H9 (cell line): ENCODE measurements around the gene ZNF586. TPM values are rescaled to one million over a fixed set of nuclear protein-coding genes. Genes with fewer than 3 reads are reported as not detected.
"Not testable (repeated sequence)": the region's sequence is repeated elsewhere in the genome, so short reads cannot be mapped to it uniquely, and the experiment has no call there.

Source experiments
- DNase-seq: peaks from one replicate; pipeline ENCODE4 v3.0.0-alpha.2; 2017
- H2AFZ ChIP-seq: one replicate; pipeline ENCODE4 v1.6.1; 2013; ENCODE audit warnings: mild to moderate bottlenecking, low read length, control low read depth, moderate library complexity
- H2AK5ac ChIP-seq: 2 replicates; pipeline ENCODE4 v1.6.1; 2013; ENCODE audit warnings: low read length, control low read depth, mixed read lengths; ENCODE audit not compliant: insufficient read length
- H2BK120ac ChIP-seq: one replicate; pipeline ENCODE4 v1.6.1; 2013; ENCODE audit warnings: low read depth, mild to moderate bottlenecking, low read length, control low read depth, inconsistent platforms; ENCODE audit not compliant: poor library complexity, severe bottlenecking
- H2BK12ac ChIP-seq: 2 replicates; pipeline ENCODE4 v1.6.1; 2013; ENCODE audit warnings: low read length, control low read depth, mixed read lengths, low read depth; ENCODE audit not compliant: insufficient read length
- H2BK15ac ChIP-seq: 2 replicates; pipeline ENCODE4 v1.6.1; 2013; ENCODE audit warnings: low read depth, low read length, control low read depth
- H2BK20ac ChIP-seq: one replicate; pipeline ENCODE4 v1.6.1; 2013; ENCODE audit warnings: low read depth, mild to moderate bottlenecking, low read length, control low read depth, inconsistent platforms; ENCODE audit not compliant: poor library complexity, severe bottlenecking
- H2BK5ac ChIP-seq: 2 replicates; pipeline ENCODE4 v1.6.1; 2013; ENCODE audit warnings: low read length, control low read depth, mixed read lengths; ENCODE audit not compliant: insufficient read length
- H3K14ac ChIP-seq: 2 replicates; pipeline ENCODE4 v1.6.1; 2013; ENCODE audit warnings: low read length, control low read depth; ENCODE audit not compliant: insufficient read depth
- H3K18ac ChIP-seq: 2 replicates; pipeline ENCODE4 v1.6.1; 2013; ENCODE audit warnings: low read depth, mild to moderate bottlenecking, mixed read lengths, low read length, control low read depth; ENCODE audit not compliant: insufficient read length
- H3K23ac ChIP-seq: 2 replicates; pipeline ENCODE4 v1.6.1; 2013; ENCODE audit warnings: low read length, control low read depth, mixed read lengths, low read depth; ENCODE audit not compliant: insufficient read length
- H3K23me2 ChIP-seq: 2 replicates; pipeline ENCODE4 v1.6.1; 2013; ENCODE audit warnings: low read depth, mild to moderate bottlenecking, mixed read lengths, low read length, control low read depth; ENCODE audit not compliant: insufficient read length, poor library complexity, severe bottlenecking
- H3K27ac ChIP-seq: 2 replicates; pipeline ENCODE4 v1.5.1; 2013; ENCODE audit warnings: low read length, control low read depth, mixed read lengths, low read depth; ENCODE audit not compliant: insufficient read length
- H3K27me3 ChIP-seq: 2 replicates; pipeline ENCODE4 v1.6.1; 2013; ENCODE audit warnings: low read length, control low read depth, inconsistent platforms; ENCODE audit not compliant: insufficient read depth
- H3K4ac ChIP-seq: 2 replicates; pipeline ENCODE4 v1.6.1; 2013; ENCODE audit warnings: low read depth, mild to moderate bottlenecking, control low read depth, inconsistent platforms, low read length, moderate library complexity
- H3K4me1 ChIP-seq: 2 replicates; pipeline ENCODE4 v1.6.1; 2013; ENCODE audit warnings: low read length, control low read depth, inconsistent platforms; ENCODE audit not compliant: insufficient read depth
- H3K4me2 ChIP-seq: 2 replicates; pipeline ENCODE4 v1.6.1; 2013; ENCODE audit warnings: low read length, control low read depth, mixed read lengths; ENCODE audit not compliant: insufficient read length, insufficient read depth
- H3K56ac ChIP-seq: 2 replicates; pipeline ENCODE4 v1.6.1; 2013; ENCODE audit warnings: low read depth, mild to moderate bottlenecking, mixed read lengths, low read length, control low read depth; ENCODE audit not compliant: insufficient read length
- H3K79me1 ChIP-seq: 2 replicates; pipeline ENCODE4 v1.6.1; 2013; ENCODE audit warnings: low read depth, mild to moderate bottlenecking, moderate library complexity, low read length, control low read depth, inconsistent platforms; ENCODE audit not compliant: insufficient read depth, poor library complexity, severe bottlenecking
- H3K79me2 ChIP-seq: 2 replicates; pipeline ENCODE4 v1.6.1; 2013; ENCODE audit warnings: low read length, control low read depth, inconsistent platforms; ENCODE audit not compliant: insufficient read depth
- H3K9ac ChIP-seq: 2 replicates; pipeline ENCODE4 v1.6.1; 2013; ENCODE audit warnings: low read length, control low read depth, mixed read lengths; ENCODE audit not compliant: insufficient read length; ENCODE audit errors: extremely low read depth
- H3K9me3 ChIP-seq: one replicate; pipeline ENCODE4 v1.6.1; 2013; ENCODE audit warnings: low read depth, low read length, inconsistent platforms; ENCODE audit not compliant: control insufficient read depth
- H3T11ph ChIP-seq: one replicate; pipeline ENCODE4 v1.6.1; 2013; ENCODE audit warnings: mild to moderate bottlenecking, low read length, control low read depth, inconsistent platforms
- H4K20me1 ChIP-seq: one replicate; pipeline ENCODE4 v1.6.1; 2013; ENCODE audit not compliant: control insufficient read depth, insufficient read length, insufficient read depth
- H4K5ac ChIP-seq: 2 replicates; pipeline ENCODE4 v1.6.1; 2013; ENCODE audit warnings: low read depth, mild to moderate bottlenecking, mixed read lengths, low read length, control low read depth; ENCODE audit not compliant: insufficient read length
- H4K8ac ChIP-seq: replicated peaks from 2 replicates; pipeline ENCODE4 v1.6.1; 2013; ENCODE audit warnings: low read length, control low read depth, mixed read lengths, low read depth; ENCODE audit not compliant: insufficient read length
- H4K91ac ChIP-seq: 2 replicates; pipeline ENCODE4 v1.6.1; 2013; ENCODE audit warnings: low read depth, mild to moderate bottlenecking, moderate library complexity, mixed read lengths, low read length, control low read depth; ENCODE audit not compliant: insufficient read length
- H3K27ac Mint-ChIP-seq, 3 experiments: 2 replicates in 2 of 3; 3 replicates in 1 of 3; pipeline ENCODE4 v1.8.0; 2020 to 2021; ENCODE audit warnings: mixed read lengths in 3 of 3, mild to moderate bottlenecking in 1 of 3, moderate library complexity in 1 of 3
- H3K27me3 Mint-ChIP-seq: 2 replicates; pipeline ENCODE4 v1.8.0; 2021; ENCODE audit warnings: low read depth, mild to moderate bottlenecking, moderate library complexity, mixed read lengths
- H3K36me3 Mint-ChIP-seq, 3 experiments: 2 replicates in 2 of 3; 3 replicates in 1 of 3; pipeline ENCODE4 v1.8.0; 2020 to 2021; ENCODE audit warnings: low read depth in 3 of 3, mixed read lengths in 3 of 3; ENCODE audit not compliant: insufficient read depth in 1 of 3
- H3K4me1 Mint-ChIP-seq, 2 experiments: 2 replicates each; pipeline ENCODE4 v1.8.0; 2020; ENCODE audit warnings: mixed read lengths in 2 of 2
- H3K4me3 Mint-ChIP-seq, 2 experiments: 2 replicates in 1 of 2; 3 replicates in 1 of 2; pipeline ENCODE4 v1.8.0; 2020 to 2021; ENCODE audit warnings: mild to moderate bottlenecking in 2 of 2, mixed read lengths in 2 of 2, moderate library complexity in 1 of 2
- H3K9me3 Mint-ChIP-seq, 2 experiments: 2 replicates in 1 of 2; 3 replicates in 1 of 2; pipeline ENCODE4 v1.8.0; 2020; ENCODE audit warnings: mild to moderate bottlenecking in 2 of 2, mixed read lengths in 2 of 2, moderate library complexity in 1 of 2
- WGBS: extraction: QIAGEN DNeasy Blood & Tissue Kit; methylation state at CpG from one replicate; pipeline ENCODE4 v1.1.7; 2013; ENCODE audit warnings: missing lambda C conversion rate, low lambda C conversion rate, mixed read lengths; ENCODE audit not compliant: insufficient read length; ENCODE audit errors: extremely low coverage; 5-methylcytosine and 5-hydroxymethylcytosine counted together
- total RNA-seq: library from RNA; stranded (reverse); gene quantifications from 2 replicates; pipeline ENCODE4 v1.2.1, GENCODE V29; 2021
- TF ChIP-seq, protein P1 (sequence below): fragments of 200-600 bp; sonication (generic); conservative IDR thresholded peaks from 3 replicates; pipeline ENCODE4 v1.8.0; 2021; ENCODE audit warnings: antibody characterized with exemption, mild to moderate bottlenecking

The ZNF586 gene
- total RNA-seq, 1 experiment from 2014 or later = 17.6 TPM

DNA sequence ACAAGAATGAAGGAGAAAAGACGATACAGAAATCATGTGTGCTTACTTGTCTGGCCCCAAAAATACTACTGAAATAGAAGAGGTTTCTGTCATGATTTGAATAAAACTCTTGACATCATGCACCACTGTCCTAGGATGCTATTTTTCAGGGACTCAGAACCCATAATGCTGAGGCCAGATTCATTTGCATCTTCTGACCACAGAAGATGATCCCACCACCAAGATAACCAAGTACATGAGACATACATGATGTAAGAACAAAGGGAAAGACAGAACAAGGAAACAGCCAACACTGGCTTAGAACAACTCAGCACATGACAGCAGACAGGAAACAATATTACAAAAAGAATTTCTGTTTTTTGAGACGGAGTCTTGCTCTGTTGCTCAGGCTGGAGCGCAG, 42.8 kb downstream of the ZNF586 start:
- no peak overlapping the region for H3K9ac ChIP-seq
- no peak overlapping the region for H2AFZ ChIP-seq
- Mint-ChIP-seq H3K4me1 (peaks cover 13 to 17% of the 10 kb centered on the region in 2 experiments), H3K36me3 (peaks cover 23 to 49% (median 44%) of the 10 kb centered on the region in 3 experiments; a peak in 6 of 7 replicates), H3K27ac (no peak overlapping the region), H3K9me3 (peaks cover 0 to 2% of the 10 kb centered on the region in 2 experiments; a peak in 1 of 5 replicates), H3K4me3 (no peak overlapping the region), H3K27me3 (no peaks in the 10 kb centered on the region)
- H4K5ac ChIP-seq = no peak overlapping the region
- TF ChIP-seq, protein P1, sequence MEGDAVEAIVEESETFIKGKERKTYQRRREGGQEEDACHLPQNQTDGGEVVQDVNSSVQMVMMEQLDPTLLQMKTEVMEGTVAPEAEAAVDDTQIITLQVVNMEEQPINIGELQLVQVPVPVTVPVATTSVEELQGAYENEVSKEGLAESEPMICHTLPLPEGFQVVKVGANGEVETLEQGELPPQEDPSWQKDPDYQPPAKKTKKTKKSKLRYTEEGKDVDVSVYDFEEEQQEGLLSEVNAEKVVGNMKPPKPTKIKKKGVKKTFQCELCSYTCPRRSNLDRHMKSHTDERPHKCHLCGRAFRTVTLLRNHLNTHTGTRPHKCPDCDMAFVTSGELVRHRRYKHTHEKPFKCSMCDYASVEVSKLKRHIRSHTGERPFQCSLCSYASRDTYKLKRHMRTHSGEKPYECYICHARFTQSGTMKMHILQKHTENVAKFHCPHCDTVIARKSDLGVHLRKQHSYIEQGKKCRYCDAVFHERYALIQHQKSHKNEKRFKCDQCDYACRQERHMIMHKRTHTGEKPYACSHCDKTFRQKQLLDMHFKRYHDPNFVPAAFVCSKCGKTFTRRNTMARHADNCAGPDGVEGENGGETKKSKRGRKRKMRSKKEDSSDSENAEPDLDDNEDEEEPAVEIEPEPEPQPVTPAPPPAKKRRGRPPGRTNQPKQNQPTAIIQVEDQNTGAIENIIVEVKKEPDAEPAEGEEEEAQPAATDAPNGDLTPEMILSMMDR = no peak
- no peak overlapping the region for H2AK5ac ChIP-seq
- peaks cover 3% of the 10 kb centered on the region for H3K79me1 ChIP-seq
- H3K14ac ChIP-seq = no peak overlapping the region
- H3K4me2 ChIP-seq = no peak overlapping the region
- H2BK20ac ChIP-seq = no peak overlapping the region
- no peak overlapping the region for H3K56ac ChIP-seq
- H2BK15ac ChIP-seq = no peak overlapping the region
- H3K27me3 ChIP-seq = no peaks in the 10 kb centered on the region
- H3K9me3 ChIP-seq = no peaks in the 10 kb centered on the region
- no peak overlapping the region for H2BK12ac ChIP-seq
- H2BK120ac ChIP-seq = no peak overlapping the region
- H4K8ac ChIP-seq = no peak overlapping the region
- H3K18ac ChIP-seq = no peak overlapping the region
- no peak overlapping the region for H3K4ac ChIP-seq
- peaks cover 7% of the 10 kb centered on the region for H3K23me2 ChIP-seq
- H4K20me1 ChIP-seq = no peaks in the 10 kb centered on the region
- no peak overlapping the region for H3K27ac ChIP-seq
- H3T11ph ChIP-seq = no peak overlapping the region
- no CpG with 5 or more reads among the region's 3 CpGs for WGBS
- no peak overlapping the region for H4K91ac ChIP-seq
- no peak overlapping the region for H3K23ac ChIP-seq
- no peak for DNase-seq
- H3K79me2 ChIP-seq = 0 out of 2 replicates have a peak, but pooled peaks cover 2% of the 10 kb centered on the region
- no peak overlapping the region for H2BK5ac ChIP-seq
- no peaks in the 10 kb centered on the region for H3K4me1 ChIP-seq

- not testable (repeated sequence) for H2BK5ac ChIP-seq, H3K4me1 ChIP-seq, H3T11ph ChIP-seq, H4K8ac ChIP-seq, H3K27me3 Mint-ChIP-seq, H3K23me2 ChIP-seq, H2AFZ ChIP-seq, H3K79me2 ChIP-seq, H3K27ac ChIP-seq, H3K4ac ChIP-seq, H3K23ac ChIP-seq, DNase-seq, H3K9ac ChIP-seq, H2BK20ac ChIP-seq, H2AK5ac ChIP-seq, H3K14ac ChIP-seq, H3K27me3 ChIP-seq, H4K5ac ChIP-seq, H3K9me3 Mint-ChIP-seq, H3K56ac ChIP-seq, H3K9me3 ChIP-seq, H3K18ac ChIP-seq, H2BK12ac ChIP-seq, H4K20me1 ChIP-seq, H3K79me1 ChIP-seq, H4K91ac ChIP-seq, H2BK15ac ChIP-seq, H3K27ac Mint-ChIP-seq, H2BK120ac ChIP-seq
- Mint-ChIP-seq H3K36me3 (peaks cover 19 to 41% (median 37%) of the 10 kb centered on the region in 3 experiments; a peak in 6 of 7 replicates), H3K4me3 (peak overlapping the region; percentile 96), H3K4me1 (peaks cover 18 to 20% of the 10 kb centered on the region in 2 experiments)
- peak overlapping the region; percentile 95 for H3K4me2 ChIP-seq
- no CpG with 5 or more reads among the region's 13 CpGs for WGBS
Measured at GRCh38 chr19:57812975-57813820, 43.7 kb downstream of the ZNF586 start.
